Measurements from ENCODE around the gene BRD9. TPM values are rescaled to one million over a fixed set of nuclear protein-coding genes. Genes with fewer than 3 reads are reported as not detected.

The BRD9 gene
- total and polyA plus RNA-seq, 2 of the 4 experiments (the other 2 are of a cell fraction), result 22.0 to 43.4 TPM

- Histone ChIP-seq H3K9me1 (ENCODE audit: insufficient read depth, low read length) (no peaks in the 10 kb centered on the region), H3K23ac (ENCODE audit: low read depth, low read length) (no peak overlapping the region), H3K79me1 (ENCODE audit: low read depth in 1 of 2, low read length in 2 of 2) (no peaks in the 10 kb centered on the region; a peak in 1 of 4 replicates), H3K4me1 (ENCODE audit: control insufficient read depth, insufficient read depth, low read length) (no peaks in the 10 kb centered on the region), H3K27ac (ENCODE audit: insufficient read depth, low read length) (no peak overlapping the region), H3K4ac (ENCODE audit: low read depth, low read length) (no peak overlapping the region), H4K20me1 (ENCODE audit: insufficient read depth, low read length) (no peaks in the 10 kb centered on the region), H2BK5ac (ENCODE audit: low read depth, low read length, poor library complexity, severe bottlenecking) (no peak overlapping the region), H3K27me3 (ENCODE audit: control insufficient read depth, insufficient read depth, low read length) (no peaks in the 10 kb centered on the region), H3K4me2 (ENCODE audit: low read depth, low read length) (no peak overlapping the region), H2BK15ac (ENCODE audit: low read depth, low read length) (no peak overlapping the region), H3K4me3 (ENCODE audit: insufficient read depth, low read depth, low read length) (no peak overlapping the region), H4K5ac (ENCODE audit: low read depth, low read length) (no peak overlapping the region), H2AK5ac (ENCODE audit: low read depth, low read length) (no peak overlapping the region), H3K9ac (ENCODE audit: low read depth, low read length) (no peak overlapping the region), H3K14ac (replicated peaks; ENCODE audit: low read depth, low read length) (no peak overlapping the region), H3K9me3 (ENCODE audit: control insufficient read depth, insufficient read depth, low read length) (no peaks in the 10 kb centered on the region), H2BK120ac (ENCODE audit: low read depth, low read length) (no peak overlapping the region), H3K18ac (ENCODE audit: low read depth, low read length) (no peak overlapping the region), H2BK20ac (ENCODE audit: low read depth, low read length) (no peak overlapping the region), H3K56ac (ENCODE audit: extremely low read depth, insufficient read depth, low read length) (no peak overlapping the region), H4K8ac (ENCODE audit: low read depth in 2 of 2, low read length in 2 of 2) (no peak overlapping the region), H2AK9ac (replicated peaks; ENCODE audit: low read depth, low read length, poor library complexity) (no peak overlapping the region), H2AFZ (replicated peaks; ENCODE audit: low read length, poor library complexity) (no peak overlapping the region), H3K36me3 (ENCODE audit: control insufficient read depth, insufficient read depth, low read length) (peaks cover 6% of the 10 kb centered on the region), H4K91ac (ENCODE audit: insufficient read depth, low read depth, low read length) (no peak overlapping the region)
- WGBS, 2 experiments (ENCODE audit: extremely low coverage in 2 of 2, insufficient read length in 1 of 2), result 90% methylated on average over 4 of the region's 7 CpGs; no CpG with 5 or more reads in 1 of the 2 experiments
- TF ChIP-seq RAD21 (IDR thresholded peaks at IDR 0.05; ENCODE audit: low read length) (no peak), ELK1 (IDR thresholded peaks at IDR 0.05; ENCODE audit: borderline replicate concordance, low read depth, low read length) (no peak), MAFK (IDR thresholded peaks at IDR 0.05; ENCODE audit: low read depth, low read length) (no peak), MXI1 (IDR thresholded peaks at IDR 0.05; ENCODE audit: borderline replicate concordance, low read depth, low read length) (no peak), FOS (IDR thresholded peaks at IDR 0.05; ENCODE audit: low read depth, low read length) (no peak), CHD1 (IDR thresholded peaks at IDR 0.05; ENCODE audit: low read depth, low read length) (no peak), NFE2L2 (IDR thresholded peaks at IDR 0.05; ENCODE audit: low read depth, low read length) (no peak), BHLHE40 (IDR thresholded peaks at IDR 0.05; ENCODE audit: low read depth, low read length) (no peak), RFX5 (IDR thresholded peaks at IDR 0.05; ENCODE audit: low read depth, low read length) (no peak), CEBPB (IDR thresholded peaks at IDR 0.05; ENCODE audit: low read depth, low read length) (no peak), SMC3 (IDR thresholded peaks at IDR 0.05; ENCODE audit: low read depth, low read length) (no peak), USF2 (IDR thresholded peaks at IDR 0.05; ENCODE audit: low read depth, low read length) (no peak), POLR2A (IDR thresholded peaks at IDR 0.05; ENCODE audit: low read depth, low read length) (no peak), RCOR1 (IDR thresholded peaks at IDR 0.05; ENCODE audit: insufficient replicate concordance, low read length) (no peak), CTCF (conservative IDR thresholded peaks at IDR 0.05; ENCODE audit: low read depth, low read length) (no peak), MAZ (IDR thresholded peaks at IDR 0.05; ENCODE audit: borderline replicate concordance, low read depth, low read length) (no peak)
- in situ Hi-C loops (cut with MboI; ENCODE audit: low sequenced_read_pairs) (no loop called here), intact Hi-C loops (cut with micrococcal nuclease) (loop anchor here (5.0 kb wide), 1 partner anchor 87 kb away; the partner anchor contains the start of gene NKD2), dilution Hi-C loops (cut with HindIII; ENCODE audit: low sequenced_read_pairs, unreplicated experiment) (no loop called here)
- ATAC-seq (ENCODE audit: low read depth) (no peak), DNase-seq (no peak)
- ChIA-PET POLR2A (ENCODE audit: unreplicated experiment) (no interaction called here), CTCF (interaction anchor here (0.6 to 1.7 kb wide), 7 partner anchors 8 to 724 kb away, joined by 3 to 8 read pairs (median 4); no protein-coding TSS in a partner anchor)
- no TSS peak for BruUV-seq (replicated peaks)
These were observed 27.7 kb upstream of the BRD9 start for GRCh38 chr5:920321-920720.

All from IMR-90 (cell line).